Transverse colon (tissue), 4 donors: ENCODE measurements around the gene PSG3. TPM values are rescaled to one million over a fixed set of nuclear protein-coding genes. Genes with fewer than 3 reads are reported as not detected.
A peak's percentile ranks its signal among the peaks of the same experiment; 100 is the strongest.
"Not testable (repeated sequence)": the region's sequence is repeated elsewhere in the genome, so short reads cannot be mapped to it uniquely, and the experiment has no call there.

Experiments used
- DNase-seq: peaks from one replicate; pipeline ENCODE4 v3.0.0-alpha.2; 2019
- H3K27ac ChIP-seq, 4 donors: fragments of 200-600 bp; sonication (generic); 2 replicates each; pipeline ENCODE4 v1.5.1; 2016 to 2018; ENCODE audit warnings: inconsistent platforms in 4 of 4
- H3K27me3 ChIP-seq: fragments of 200-600 bp; sonication (generic); 2 replicates; pipeline ENCODE4 v1.5.1; 2017; ENCODE audit warnings: inconsistent platforms
- H3K36me3 ChIP-seq, 4 donors: fragments of 200-600 bp; sonication (generic); 2 replicates each; pipeline ENCODE4 v1.5.1; 2017 to 2019; ENCODE audit warnings: inconsistent platforms in 4 of 4
- H3K4me1 ChIP-seq, 4 donors: fragments of 200-600 bp; sonication (generic); 2 replicates each; pipeline ENCODE4 v1.5.1; 2017 to 2020; ENCODE audit warnings: inconsistent platforms in 4 of 4
- H3K4me3 ChIP-seq, 4 donors: fragments of 200-600 bp; sonication (generic); 1 replicate in 1 of 4; 2 replicates in 3 of 4; pipeline versions ENCODE4 v1.5.1 to v1.6.1; 2017 to 2019; ENCODE audit warnings: inconsistent platforms in 4 of 4
- H3K9me3 ChIP-seq, 2 donors: fragments of 200-600 bp; sonication (generic); 2 replicates each; pipeline ENCODE4 v1.5.1; 2017 to 2019; ENCODE audit warnings: inconsistent platforms in 2 of 2
- CTCF ChIP-seq, 5 experiments: fragments of 200-600 bp in 3 of 5; fragments of 450-650 bp in 2 of 5; sonication (generic) in 3 of 5; IDR thresholded peaks; 1 replicate in 2 of 5; 2 replicates in 3 of 5; pipeline ENCODE4 v1.5.1; 2016 to 2017; ENCODE audit warnings: antibody characterized with exemption in 5 of 5, inconsistent platforms in 3 of 5, mild to moderate bottlenecking in 2 of 5, moderate library complexity in 1 of 5
- EP300 ChIP-seq: sonication (generic); formaldehyde crosslinking; IDR thresholded peaks from one replicate; pipeline ENCODE4 v1.6.1; 2017; ENCODE audit warnings: antibody characterized with exemption, low read depth
- POLR2A ChIP-seq: fragments of 450-650 bp; IDR thresholded peaks from one replicate; pipeline ENCODE4 v1.6.1; 2016; ENCODE audit warnings: antibody characterized with exemption, mild to moderate bottlenecking, moderate library complexity
- POLR2AphosphoS5 ChIP-seq, 3 donors: sonication (generic); formaldehyde crosslinking; IDR thresholded peaks; one replicate each; pipeline ENCODE4 v1.6.1; 2016; ENCODE audit warnings: antibody characterized with exemption in 3 of 3
- WGBS, 2 donors: methylation state at CpG; one replicate each; pipeline ENCODE4 v1.1.5; 2018; ENCODE audit warnings: low coverage in 1 of 2; 5-methylcytosine and 5-hydroxymethylcytosine counted together
- in situ Hi-C, 4 donors: fragments of 200-750 bp; cut with MboI; loops; one replicate each; pipeline versions ENCODE4 v1.15.0 to v1.15.1; 2017; ENCODE audit warnings: low sequenced_read_pairs in 3 of 4, low pct_ligation_motif_present in 1 of 4, low pct_unique_long_range_greater_than_20kb in 1 of 4
- intact Hi-C: fragments of 100-400 bp; cut with DNase I; formaldehyde crosslinking; loops from one replicate; pipeline ENCODE4 v1.15.1; 2023; ENCODE audit warnings: low total_unique reads
- total RNA-seq, 4 donors: library from RNA; depleted of rRNA; stranded (reverse); fragments of >200 nt; gene quantifications; one replicate each; pipeline ENCODE4 v1.1.0, GENCODE V29; 2016

PSG3 gene
- total RNA-seq, 4 donors from 2014 or later = not detected

GRCh38 chr19:42695811-42696503 is 44.3 kb downstream of the PSG3 start:
- intact Hi-C loops (no loop called here), in situ Hi-C loops (no loop called here)
- TF ChIP-seq CTCF (IDR thresholded peaks at IDR 0.05) = no peak
- no peak for TF ChIP-seq POLR2A
- H3K4me3 ChIP-seq = no peak overlapping the region
- H3K4me1 ChIP-seq = no peaks in the 10 kb centered on the region
- H3K9me3 ChIP-seq = no peaks in the 10 kb centered on the region
- WGBS, 2 donors = 33 to 66% methylated on average over 7 to 12 of the region's 12 CpGs
- H3K36me3 ChIP-seq = no peaks in the 10 kb centered on the region
- peaks cover 32% of the 10 kb centered on the region for H3K27me3 ChIP-seq
- no peak overlapping the region for H3K27ac ChIP-seq
- no peak for DNase-seq

- Histone ChIP-seq H3K4me1 (no peaks in the 10 kb centered on the region), H3K4me3 (no peak overlapping the region), H3K27ac (no peak overlapping the region), H3K9me3 (no peaks in the 10 kb centered on the region), H3K36me3 (no peaks in the 10 kb centered on the region), H3K27me3 (peaks cover 15% of the 10 kb centered on the region)
- 22 to 36% methylated on average over 3 to 5 of the region's 5 CpGs for WGBS, 2 donors
- intact Hi-C loops (no loop called here), in situ Hi-C loops (no loop called here)
- TF ChIP-seq EP300 = no peak
- peak in 2 of 5 experiments; percentile 15 to 20 for TF ChIP-seq CTCF (IDR thresholded peaks at IDR 0.05)
- TF ChIP-seq POLR2AphosphoS5 (IDR thresholded peaks at IDR 0.05) = no peak
- no peak for DNase-seq
These were observed 46.4 kb downstream of the PSG3 start for GRCh38 chr19:42693760-42694350.

- Histone ChIP-seq H3K27ac (no peak overlapping the region), H3K4me3 (no peak overlapping the region), H3K4me1 (no peaks in the 10 kb centered on the region), H3K36me3 (no peaks in the 10 kb centered on the region), H3K9me3 (peaks cover 0 to 2% of the 10 kb centered on the region in 2 donors), H3K27me3 (no peaks in the 10 kb centered on the region)
- in situ Hi-C loops = no loop called here
- WGBS, 2 donors = 63 to 81% methylated on average over 1 to 2 of the region's 2 CpGs
- intact Hi-C loops = no loop called here
- no peak for TF ChIP-seq POLR2AphosphoS5 (IDR thresholded peaks at IDR 0.05)
- peak; percentile 27 to 65 (median 47) for TF ChIP-seq CTCF (IDR thresholded peaks at IDR 0.05)
- TF ChIP-seq POLR2A = no peak
- no peak for TF ChIP-seq EP300
- DNase-seq = no peak
These were observed 56.3 kb downstream of the PSG3 start for GRCh38 chr19:42683917-42684513.

- intact Hi-C loops, DNase-seq, H3K36me3 ChIP-seq, H3K27ac ChIP-seq, H3K9me3 ChIP-seq, H3K27me3 ChIP-seq, H3K4me3 ChIP-seq, H3K4me1 ChIP-seq, in situ Hi-C loops: not testable (repeated sequence)
- 97% methylated on average over 20 of the region's 27 CpGs; no CpG with 5 or more reads in 1 of the 2 donors for WGBS, 2 donors
These were observed 64.0 kb downstream of the PSG3 start for GRCh38 chr19:42676326-42676725.

GRCh38 chr19:42674549-42674948 is 65.7 kb downstream of the PSG3 start:
- H3K27me3 ChIP-seq, H3K9me3 ChIP-seq, in situ Hi-C loops, H3K4me3 ChIP-seq, H3K36me3 ChIP-seq, H3K4me1 ChIP-seq, intact Hi-C loops, DNase-seq, H3K27ac ChIP-seq: not testable (repeated sequence)
- WGBS, 2 donors = 45 to 59% methylated on average over 1 of the region's 1 CpG

Other genes starting within 250 kb of the PSG3 start
- 100 to 1,000 TPM in 3 of 4 donors, 10 to 100 TPM in 1; 38.6 to 835 (median 564) TPM for gene CEACAM1, start 212.0 kb downstream of the PSG3 start, total RNA-seq
- gene CEACAM8, start 145.6 kb downstream of the PSG3 start, total RNA-seq = 1 to 10 TPM in 1 of 4 donors, under 1 TPM in 1, not detected in 2; 0.32 to 1.5 TPM
- gene PSG8, start 25.2 kb upstream of the PSG3 start, total RNA-seq = not detected
- not detected for gene PSG1, start 139.2 kb upstream of the PSG3 start, total RNA-seq
- gene PSG6, start 177.4 kb upstream of the PSG3 start, total RNA-seq = not detected
- not detected for gene PSG7, start 196.7 kb upstream of the PSG3 start, total RNA-seq